T-cell (primary cell): ENCODE data around the gene ZIC5. TPM values are rescaled to one million over a fixed set of nuclear protein-coding genes. Genes with fewer than 3 reads are reported as not detected.
"Not testable (repeated sequence)": the region's sequence is repeated elsewhere in the genome, so short reads cannot be mapped to it uniquely, and the experiment has no call there.

Source experiments
- ATAC-seq, 4 experiments: fragments of 200-7000 bp in 3 of 4; fragments of 150-1000 bp in 1 of 4; cut with Tn5 transposase; replicated peaks in 1 of 4; 1 replicate in 3 of 4; 2 replicates in 1 of 4; pipeline ENCODE4 v1.10.0; 2021; ENCODE audit warnings: moderate library complexity in 3 of 4, mild to moderate bottlenecking in 2 of 4, moderate number of reproducible peaks in 1 of 4
- CTCF ChIA-PET, 2 donors: fragments of 300-600 bp; sonication (Branson Sonifier 250); formaldehyde crosslinking; loops; one replicate each; lab custom pipeline; 2022; ENCODE audit warnings: antibody characterized with exemption in 2 of 2; lab: Charles Lee
- POLR2A ChIA-PET, 2 donors: fragments of 300-600 bp; sonication (Branson Sonifier 250); formaldehyde crosslinking; loops; one replicate each; lab custom pipeline; 2022; ENCODE audit warnings: antibody characterized with exemption in 2 of 2; lab: Charles Lee
- DNase-seq, 35 experiments: peaks; one replicate each; pipeline versions ENCODE4 v3.0.0 to v3.0.0-alpha.2; 2013 to 2023
- H3K27ac ChIP-seq: one replicate; pipeline ENCODE4 v1.5.1; 2013; ENCODE audit warnings: low read length
- H3K27me3 ChIP-seq, 2 experiments: replicated peaks in 1 of 2; 1 replicate in 1 of 2; 2 replicates in 1 of 2; pipeline versions ENCODE4 v1.6.1 to v1.7.0; 2013; ENCODE audit warnings: low read length in 1 of 2, mixed read lengths in 1 of 2; ENCODE audit not compliant: control insufficient read depth in 2 of 2, insufficient read depth in 2 of 2; ENCODE audit errors: extremely low read depth in 1 of 2
- H3K36me3 ChIP-seq, 2 donors: 1 replicate in 1 of 2; 2 replicates in 1 of 2; pipeline versions ENCODE4 v1.6.1 to v1.7.0; 2013; ENCODE audit warnings: low read length in 1 of 2; ENCODE audit not compliant: control insufficient read depth in 2 of 2, insufficient read depth in 1 of 2; ENCODE audit errors: extremely low read depth in 1 of 2
- H3K4me1 ChIP-seq, 2 experiments: 1 replicate in 1 of 2; 2 replicates in 1 of 2; pipeline versions ENCODE4 v1.6.1 to v1.7.0; 2013; ENCODE audit warnings: low read length in 2 of 2, mixed read lengths in 1 of 2; ENCODE audit not compliant: insufficient read depth in 2 of 2, control insufficient read depth in 1 of 2; ENCODE audit errors: extremely low read depth in 1 of 2
- H3K4me3 ChIP-seq, 2 donors: 1 replicate in 1 of 2; 2 replicates in 1 of 2; pipeline versions ENCODE4 v1.5.1 to v1.7.0; 2013; ENCODE audit warnings: mild to moderate bottlenecking in 2 of 2, low read length in 1 of 2, moderate library complexity in 1 of 2; ENCODE audit not compliant: control insufficient read depth in 1 of 2; ENCODE audit errors: extremely low read depth in 1 of 2
- H3K9me3 ChIP-seq: 2 replicates; pipeline ENCODE4 v1.7.0; 2013
- H3K27ac Mint-ChIP-seq, 2 donors: one replicate each; pipeline ENCODE4 v1.8.0; 2020 to 2021; ENCODE audit warnings: mild to moderate bottlenecking in 2 of 2, mixed read lengths in 2 of 2
- H3K27me3 Mint-ChIP-seq, 2 donors: one replicate each; pipeline ENCODE4 v1.8.0; 2021 to 2022; ENCODE audit warnings: mixed read lengths in 2 of 2
- H3K36me3 Mint-ChIP-seq: one replicate; pipeline ENCODE4 v1.8.0; 2021; ENCODE audit warnings: mixed read lengths
- H3K4me1 Mint-ChIP-seq, 3 donors: one replicate each; pipeline ENCODE4 v1.8.0; 2020 to 2022; ENCODE audit warnings: mixed read lengths in 3 of 3, mild to moderate bottlenecking in 1 of 3
- H3K4me3 Mint-ChIP-seq, 3 donors: one replicate each; pipeline ENCODE4 v1.8.0; 2020 to 2022; ENCODE audit warnings: mild to moderate bottlenecking in 3 of 3, mixed read lengths in 3 of 3, moderate library complexity in 3 of 3
- H3K9me3 Mint-ChIP-seq, 3 donors: one replicate each; pipeline ENCODE4 v1.8.0; 2020 to 2022; ENCODE audit warnings: mixed read lengths in 3 of 3
- WGBS: methylation state at CpG from one replicate; pipeline ENCODE4 v1.1.5; 2013; ENCODE audit warnings: missing lambda C conversion rate; ENCODE audit not compliant: insufficient coverage; 5-methylcytosine and 5-hydroxymethylcytosine counted together
- total RNA-seq, 35 experiments: library from RNA in 6 of 35; stranded (reverse) in 6 of 35; fragments of 120-200 nt in 1 of 35; gene quantifications; one replicate each; pipeline versions ENCODE4 v1.2.1 to v1.2.4 and lab custom pipeline; 2013 to 2026

Gene ZIC5
- total RNA-seq, 5 donors from 2014 or later (not counting 1 experiment from before 2014, with no cell fraction given): 0.07 to 0.09 (median 0.09) TPM; not detected in 2

DNA sequence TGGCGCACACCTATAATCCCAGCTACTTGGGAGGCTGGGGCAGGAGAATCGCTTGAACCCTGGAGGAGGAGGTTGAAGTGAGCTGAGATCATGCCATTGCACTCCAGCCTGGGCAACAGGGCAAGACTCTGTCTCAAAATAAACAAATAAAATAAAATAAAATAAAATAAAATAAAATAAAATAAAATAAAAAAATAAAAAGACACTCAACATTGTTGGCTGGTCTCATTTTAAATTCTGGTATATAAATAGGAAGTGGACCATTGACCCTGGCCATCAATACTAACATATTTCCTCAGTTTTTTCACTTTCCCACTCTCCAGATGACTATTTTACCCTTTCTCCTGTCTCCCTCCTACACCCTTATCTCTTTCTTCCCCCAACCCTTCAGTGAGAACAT is 26.1 kb downstream of the ZIC5 start:
- H3K9me3 Mint-ChIP-seq, ATAC-seq, H3K4me1 ChIP-seq, H3K4me3 ChIP-seq, H3K4me3 Mint-ChIP-seq, CTCF ChIA-PET, H3K9me3 ChIP-seq, H3K36me3 ChIP-seq, H3K4me1 Mint-ChIP-seq, H3K36me3 Mint-ChIP-seq, POLR2A ChIA-PET, DNase-seq, H3K27ac ChIP-seq, H3K27ac Mint-ChIP-seq: not testable (repeated sequence)
- peaks cover 0 to 61% of the 10 kb centered on the region in 2 experiments for H3K27me3 ChIP-seq
- no CpG with 5 or more reads among the region's 2 CpGs for WGBS
- H3K27me3 Mint-ChIP-seq: peaks cover 61 to 70% of the 10 kb centered on the region in 2 donors

DNA sequence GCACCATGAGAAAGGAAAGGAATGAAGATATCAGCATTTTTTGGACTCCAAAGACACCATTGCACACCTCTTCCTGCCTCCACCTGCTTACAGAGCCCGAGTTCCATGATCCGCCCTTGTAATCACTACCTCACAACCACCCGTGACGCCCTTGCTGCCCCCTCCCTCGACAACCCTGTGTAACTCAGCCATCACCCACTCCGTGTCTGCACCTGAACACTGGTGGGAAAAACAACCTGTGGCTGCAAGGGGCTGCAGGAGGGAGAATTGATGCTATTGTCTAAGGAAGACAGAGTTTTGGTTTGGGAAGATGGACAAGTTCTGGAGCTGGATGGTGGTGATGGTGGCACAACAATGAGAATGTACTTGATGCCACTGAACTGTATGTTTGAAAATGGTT is 27.0 kb downstream of the ZIC5 start:
- no peaks in the 10 kb centered on the region for H3K4me1 ChIP-seq
- H3K27ac ChIP-seq: no peak overlapping the region
- WGBS: 83% methylated on average over 2 of the region's 6 CpGs
- Mint-ChIP-seq H3K27me3 (peaks cover 58 to 70% of the 10 kb centered on the region in 2 donors), H3K27ac (no peak overlapping the region), H3K4me3 (no peak overlapping the region), H3K36me3 (no peaks in the 10 kb centered on the region), H3K4me1 (no peaks in the 10 kb centered on the region), H3K9me3 (no peaks in the 10 kb centered on the region)
- ChIA-PET CTCF (no interaction called here), POLR2A (interaction anchor here in 1 of 2 donors (0.6 kb wide), 1 partner anchor 241 kb away, joined by 3 read pairs; no protein-coding TSS in a partner anchor)
- no peaks in the 10 kb centered on the region for H3K36me3 ChIP-seq
- H3K4me3 ChIP-seq: no peak overlapping the region
- H3K27me3 ChIP-seq: peaks cover 0 to 62% of the 10 kb centered on the region in 2 experiments
- no peak for ATAC-seq
- no peak for DNase-seq
- H3K9me3 ChIP-seq: no peaks in the 10 kb centered on the region

DNA sequence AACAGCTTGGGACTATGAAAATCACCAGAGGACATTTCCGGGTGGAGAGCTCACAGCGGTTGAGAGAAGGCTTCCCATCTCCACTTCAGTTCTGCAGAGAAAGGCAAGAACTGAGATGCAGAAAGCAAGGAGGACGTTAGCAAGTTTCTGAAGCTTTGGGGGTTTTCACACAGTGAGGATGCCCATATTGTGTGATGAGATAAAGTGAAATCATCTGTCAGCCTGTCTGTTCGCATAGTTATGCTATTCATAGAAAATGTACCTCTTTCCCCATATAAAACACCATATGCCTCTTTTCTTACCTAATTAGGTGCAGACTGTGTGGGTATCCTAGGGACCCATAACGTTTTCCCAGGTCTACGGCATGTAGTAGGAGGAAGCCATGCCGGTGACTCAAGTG is 27.5 kb downstream of the ZIC5 start:
- Histone ChIP-seq H3K27me3 (peaks cover 0 to 61% of the 10 kb centered on the region in 2 experiments), H3K9me3 (no peaks in the 10 kb centered on the region), H3K4me3 (no peak overlapping the region), H3K36me3 (no peaks in the 10 kb centered on the region), H3K4me1 (no peaks in the 10 kb centered on the region), H3K27ac (no peak overlapping the region)
- Mint-ChIP-seq H3K9me3 (no peaks in the 10 kb centered on the region), H3K36me3 (no peaks in the 10 kb centered on the region), H3K27ac (no peak overlapping the region), H3K27me3 (peaks cover 53 to 65% of the 10 kb centered on the region in 2 donors), H3K4me3 (no peak overlapping the region), H3K4me1 (no peaks in the 10 kb centered on the region)
- ChIA-PET POLR2A (interaction anchor here in 1 of 2 donors (0.6 kb wide), 1 partner anchor 242 kb away, joined by 3 read pairs; no protein-coding TSS in a partner anchor), CTCF (no interaction called here)
- no CpG with 5 or more reads among the region's 7 CpGs for WGBS
- no peak for ATAC-seq
- no peak for DNase-seq

DNA sequence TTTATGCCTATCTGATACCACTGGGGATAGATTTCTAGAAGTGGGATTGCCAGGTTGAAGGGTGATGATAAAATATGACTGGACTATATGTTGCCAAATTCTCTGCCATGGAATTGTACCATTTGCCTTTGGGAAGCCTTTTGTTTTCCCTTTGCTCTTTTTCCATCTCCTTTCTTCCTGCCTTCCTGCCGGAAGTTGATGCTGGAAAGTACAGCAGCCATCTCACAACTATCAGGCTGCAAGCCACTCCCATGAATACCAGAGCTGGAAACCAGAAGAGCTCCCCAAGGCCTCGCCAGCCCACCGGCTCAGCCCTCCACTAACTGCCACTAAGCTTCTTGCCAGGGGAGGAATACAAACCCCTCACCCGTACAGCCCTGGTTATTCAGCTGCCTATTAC is 29.7 kb downstream of the ZIC5 start:
- Histone ChIP-seq H3K36me3 (no peaks in the 10 kb centered on the region), H3K27me3 (peaks cover 0 to 48% of the 10 kb centered on the region in 2 experiments), H3K27ac (no peak overlapping the region), H3K9me3 (no peaks in the 10 kb centered on the region), H3K4me3 (no peak overlapping the region), H3K4me1 (no peaks in the 10 kb centered on the region)
- Mint-ChIP-seq H3K36me3 (no peaks in the 10 kb centered on the region), H3K9me3 (no peaks in the 10 kb centered on the region), H3K27me3 (peaks cover 44 to 49% of the 10 kb centered on the region in 2 donors), H3K27ac (peak overlapping the region in 1 of 2 donors; percentile 22), H3K4me3 (no peak overlapping the region), H3K4me1 (no peaks in the 10 kb centered on the region)
- DNase-seq (no peak), ATAC-seq (no peak)
- ChIA-PET CTCF (no interaction called here), POLR2A (no interaction called here)
- WGBS: 80% methylated on average over 1 of the region's 4 CpGs

DNA sequence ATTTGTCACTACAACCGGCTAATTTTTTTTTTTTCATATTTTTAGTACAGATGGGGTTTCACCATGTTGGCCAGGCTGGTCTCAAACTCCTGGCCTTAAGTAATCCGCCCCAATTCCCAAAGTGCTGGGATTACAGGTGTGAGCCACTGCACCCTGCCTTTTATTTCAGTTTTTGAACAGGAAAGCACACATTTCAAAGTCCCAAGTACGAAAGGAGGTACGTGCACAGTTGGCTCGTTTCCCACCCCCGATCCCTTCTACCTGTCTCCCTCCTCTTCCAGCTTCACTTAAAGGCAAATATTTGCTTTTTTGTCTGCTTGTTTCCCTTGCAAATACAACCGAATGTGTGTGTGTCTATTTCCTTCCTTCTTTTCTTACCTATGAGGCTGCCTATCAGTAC is 30.5 kb downstream of the ZIC5 start:
- DNase-seq: no peak
- CTCF ChIA-PET: no interaction called here
- Mint-ChIP-seq H3K27me3 (peaks cover 40 to 44% of the 10 kb centered on the region in 2 donors), H3K4me3 (no peak overlapping the region), H3K4me1 (no peaks in the 10 kb centered on the region), H3K36me3 (no peaks in the 10 kb centered on the region), H3K27ac (no peak overlapping the region), H3K9me3 (no peaks in the 10 kb centered on the region)
- Histone ChIP-seq H3K27ac (no peak overlapping the region), H3K4me1 (no peaks in the 10 kb centered on the region), H3K9me3 (no peaks in the 10 kb centered on the region), H3K36me3 (no peaks in the 10 kb centered on the region), H3K4me3 (no peak overlapping the region), H3K27me3 (peaks cover 0 to 40% of the 10 kb centered on the region in 2 experiments)
- no peak for ATAC-seq
- POLR2A ChIA-PET: no interaction called here
- 88% methylated on average over 5 of the region's 7 CpGs for WGBS

DNA sequence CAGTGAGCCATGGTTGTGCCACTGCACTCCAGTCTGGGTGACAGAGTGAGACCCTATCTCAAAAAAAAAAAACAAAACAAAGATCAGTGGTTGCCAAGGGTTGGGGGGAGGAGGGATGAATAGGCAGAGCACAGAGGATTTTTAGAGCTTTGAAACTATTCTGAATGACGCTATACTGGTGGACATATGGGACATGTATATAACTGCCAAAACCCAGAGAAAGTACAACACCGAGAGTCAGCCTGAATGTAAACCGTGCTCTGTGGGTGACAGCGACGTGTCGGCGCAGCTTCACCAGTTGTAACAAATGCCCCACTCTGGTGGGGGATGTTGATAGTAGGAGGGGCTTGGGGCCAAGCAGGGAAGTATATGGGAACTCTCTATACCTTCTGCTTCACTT is 32.9 kb downstream of the ZIC5 start:
- H3K27ac ChIP-seq: no peak overlapping the region
- no peaks in the 10 kb centered on the region for H3K4me1 ChIP-seq
- no peaks in the 10 kb centered on the region for H3K36me3 ChIP-seq
- POLR2A ChIA-PET: no interaction called here
- ATAC-seq: no peak
- Mint-ChIP-seq H3K36me3 (no peaks in the 10 kb centered on the region), H3K4me1 (no peaks in the 10 kb centered on the region), H3K4me3 (no peak overlapping the region), H3K27ac (no peak overlapping the region), H3K9me3 (no peaks in the 10 kb centered on the region), H3K27me3 (peaks cover 33 to 38% of the 10 kb centered on the region in 2 donors)
- CTCF ChIA-PET: interaction anchor here in 1 of 2 donors (0.6 kb wide), 1 partner anchor 397 kb away, joined by 4 read pairs; no protein-coding TSS in a partner anchor
- no CpG with 5 or more reads among the region's 7 CpGs for WGBS
- H3K4me3 ChIP-seq: no peak overlapping the region
- no peak for DNase-seq
- H3K27me3 ChIP-seq: peaks cover 4 to 36% of the 10 kb centered on the region in 2 experiments
- no peaks in the 10 kb centered on the region for H3K9me3 ChIP-seq

DNA sequence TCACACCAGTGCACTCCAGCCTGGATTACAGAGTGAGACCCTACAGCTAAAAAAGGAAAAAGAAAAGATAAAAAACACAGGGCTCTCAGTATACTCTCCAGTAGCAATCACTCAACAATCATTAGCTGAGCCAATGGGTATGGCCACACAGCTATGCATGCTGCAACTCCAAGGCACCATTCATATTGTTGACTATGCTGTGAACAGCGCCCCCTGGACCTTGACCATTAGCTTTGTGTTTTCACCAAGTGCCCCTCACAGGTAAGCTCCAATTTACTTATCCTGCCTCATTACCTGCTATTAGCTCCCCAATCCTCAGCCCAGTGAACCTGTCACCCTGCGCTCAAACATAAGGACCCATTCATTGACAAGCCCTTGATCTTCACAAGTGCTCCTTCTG is 35.8 kb downstream of the ZIC5 start:
- Mint-ChIP-seq H3K4me3 (no peak overlapping the region), H3K36me3 (no peaks in the 10 kb centered on the region), H3K27me3 (peaks cover 20 to 28% of the 10 kb centered on the region in 2 donors), H3K4me1 (no peaks in the 10 kb centered on the region), H3K27ac (no peak overlapping the region), H3K9me3 (no peaks in the 10 kb centered on the region)
- WGBS: 85% methylated on average over 2 of the region's 2 CpGs
- Histone ChIP-seq H3K36me3 (no peaks in the 10 kb centered on the region), H3K27me3 (peaks cover 4 to 27% of the 10 kb centered on the region in 2 experiments), H3K4me1 (no peaks in the 10 kb centered on the region), H3K9me3 (no peaks in the 10 kb centered on the region), H3K4me3 (no peak overlapping the region), H3K27ac (no peak overlapping the region)
- ChIA-PET CTCF (no interaction called here), POLR2A (no interaction called here)
- DNase-seq: no peak
- ATAC-seq: no peak
